H1 (cell line): ENCODE results near the gene HPGDS. TPM values are rescaled to one million over a fixed set of nuclear protein-coding genes. Genes with fewer than 3 reads are reported as not detected.
A peak's percentile ranks its signal among the peaks of the same experiment; 100 is the strongest.

Experiments
- CTCF ChIA-PET: fragments of 300-600 bp; sonication (Branson Sonifier 250); formaldehyde crosslinking; loops from one replicate; lab custom pipeline; 2021; ENCODE audit not compliant: partially characterized antibody; lab: Charles Lee
- POLR2A ChIA-PET: fragments of 300-600 bp; sonication (Branson Sonifier 250); formaldehyde crosslinking; loops from one replicate; lab custom pipeline; 2021; ENCODE audit warnings: inconsistent platforms; ENCODE audit not compliant: partially characterized antibody; lab: Charles Lee
- DNase-seq, 2 experiments: peaks; one replicate each; pipeline versions ENCODE4 v3.0.0 to v3.0.0-alpha.2; 2010 to 2022; ENCODE audit warnings: low spot score in 2 of 2, low read depth in 1 of 2, mixed read lengths in 1 of 2
- FAIRE-seq: peaks from 2 replicates; lab custom pipeline; 2011; peaks lifted over from hg19 to GRCh38; lab: Jason Lieb, UNC
- H2AFZ ChIP-seq: 2 replicates; pipeline ENCODE4 v1.8.1; 2012; ENCODE audit warnings: low read length, inconsistent platforms
- H2AK5ac ChIP-seq: 2 replicates; pipeline ENCODE4 v1.6.1; 2013; ENCODE audit warnings: low read depth, low read length
- H2BK120ac ChIP-seq: replicated peaks from 2 replicates; pipeline ENCODE3; 2013; ENCODE audit warnings: low read depth, low read length, inconsistent platforms
- H2BK12ac ChIP-seq: 2 replicates; pipeline ENCODE4 v1.6.1; 2013; ENCODE audit warnings: low read depth, low read length
- H2BK15ac ChIP-seq: 2 replicates; pipeline ENCODE4 v1.6.1; 2013; ENCODE audit warnings: low read length
- H2BK20ac ChIP-seq: 2 replicates; pipeline ENCODE4 v1.6.1; 2013; ENCODE audit warnings: low read length
- H2BK5ac ChIP-seq: 2 replicates; pipeline ENCODE4 v1.6.1; 2013; ENCODE audit warnings: low read depth, low read length
- H3K14ac ChIP-seq: 2 replicates; pipeline ENCODE4 v1.6.1; 2013; ENCODE audit warnings: inconsistent platforms; ENCODE audit not compliant: insufficient read length
- H3K18ac ChIP-seq: 2 replicates; pipeline ENCODE4 v1.6.1; 2013; ENCODE audit warnings: low read length; ENCODE audit errors: extremely low read depth
- H3K23ac ChIP-seq: 2 replicates; pipeline ENCODE4 v1.6.1; 2013; ENCODE audit warnings: inconsistent platforms; ENCODE audit not compliant: insufficient read length
- H3K23me2 ChIP-seq: 2 replicates; pipeline ENCODE4 v1.6.1; 2013; ENCODE audit warnings: low read depth, low read length
- H3K27ac ChIP-seq: 2 replicates; pipeline ENCODE4 v1.6.1; 2011; ENCODE audit warnings: low read depth, low read length, inconsistent platforms
- H3K27me3 ChIP-seq, 4 experiments: replicated peaks in 1 of 4; 1 replicate in 1 of 4; 2 replicates in 3 of 4; pipeline versions ENCODE4 v1.6.1 to v1.8.1; 2011 to 2013; ENCODE audit warnings: low read length in 3 of 4, mild to moderate bottlenecking in 3 of 4, inconsistent platforms in 2 of 4, mixed read lengths in 2 of 4, moderate library complexity in 1 of 4; ENCODE audit not compliant: control insufficient read depth in 3 of 4, insufficient read depth in 3 of 4; ENCODE audit errors: extremely low read depth in 1 of 4
- H3K36me3 ChIP-seq, 4 experiments: 2 replicates each; pipeline versions ENCODE4 v1.6.1 to v1.8.1; 2011 to 2013; ENCODE audit warnings: mild to moderate bottlenecking in 4 of 4, low read length in 3 of 4, moderate library complexity in 2 of 4, control low read depth in 1 of 4, inconsistent platforms in 1 of 4; ENCODE audit not compliant: insufficient read depth in 4 of 4, control insufficient read depth in 2 of 4
- H3K4ac ChIP-seq: replicated peaks from 2 replicates; pipeline ENCODE3; 2013; ENCODE audit warnings: low read length, low read depth, mixed read lengths, inconsistent platforms; ENCODE audit not compliant: insufficient read length
- H3K4me1 ChIP-seq, 4 experiments: replicated peaks in 1 of 4; 1 replicate in 1 of 4; 2 replicates in 3 of 4; pipeline versions ENCODE4 v1.6.1 to v1.8.1; 2011 to 2013; ENCODE audit warnings: low read length in 3 of 4, inconsistent platforms in 2 of 4, mixed read lengths in 1 of 4; ENCODE audit not compliant: insufficient read depth in 4 of 4, control insufficient read depth in 3 of 4
- H3K4me2 ChIP-seq, 2 experiments: 2 replicates each; pipeline versions ENCODE4 v1.6.1 to v1.8.1; 2011 to 2013; ENCODE audit warnings: low read depth in 2 of 2, low read length in 2 of 2, control low read depth in 1 of 2, inconsistent platforms in 1 of 2, mild to moderate bottlenecking in 1 of 2; ENCODE audit not compliant: insufficient read depth in 1 of 2
- H3K4me3 ChIP-seq, 4 experiments: fragments of 200-600, 300-600 bp in 1 of 4; sonication (generic), shearing (Covaris generic), sonication (Bioruptor Twin) in 1 of 4; 2 replicates each; pipeline versions ENCODE4 v1.5.1 to v1.8.1; 2011 to 2016; ENCODE audit warnings: low read length in 4 of 4, low read depth in 3 of 4, control low read depth in 2 of 4, inconsistent platforms in 2 of 4, mild to moderate bottlenecking in 2 of 4, mixed read lengths in 1 of 4, moderate library complexity in 1 of 4; ENCODE audit not compliant: insufficient read depth in 2 of 4; ENCODE audit errors: extremely low read depth in 1 of 4
- H3K56ac ChIP-seq: replicated peaks from 2 replicates; pipeline ENCODE3; 2013; ENCODE audit warnings: low read depth, mild to moderate bottlenecking, mixed read lengths, low read length, inconsistent platforms; ENCODE audit not compliant: insufficient read length
- H3K79me1 ChIP-seq: 2 replicates; pipeline ENCODE4 v1.6.1; 2013; ENCODE audit warnings: low read depth, low read length, control low read depth
- H3K79me2 ChIP-seq, 2 experiments: 2 replicates each; pipeline versions ENCODE4 v1.6.1 to v1.8.1; 2012 to 2013; ENCODE audit warnings: low read length in 2 of 2, mild to moderate bottlenecking in 2 of 2, inconsistent platforms in 1 of 2; ENCODE audit not compliant: insufficient read depth in 2 of 2, control insufficient read depth in 1 of 2
- H3K9ac ChIP-seq, 4 experiments: replicated peaks in 1 of 4; 1 replicate in 1 of 4; 2 replicates in 3 of 4; pipeline versions ENCODE4 v1.6.1 to v1.8.1; 2011 to 2013; ENCODE audit warnings: low read depth in 3 of 4, low read length in 3 of 4, control low read depth in 2 of 4, mild to moderate bottlenecking in 2 of 4, moderate library complexity in 2 of 4, inconsistent platforms in 1 of 4; ENCODE audit errors: extremely low read depth in 1 of 4
- H3K9me3 ChIP-seq, 2 experiments: 2 replicates each; pipeline versions ENCODE4 v1.6.1 to v1.8.1; 2012 to 2013; ENCODE audit warnings: mild to moderate bottlenecking in 2 of 2, moderate library complexity in 2 of 2, control low read depth in 1 of 2, inconsistent platforms in 1 of 2, low read depth in 1 of 2, low read length in 1 of 2, mixed read lengths in 1 of 2; ENCODE audit not compliant: insufficient read depth in 2 of 2
- H4K20me1 ChIP-seq, 2 experiments: replicated peaks in 1 of 2; 2 replicates each; pipeline versions ENCODE3 to v1.8.1; 2011 to 2013; ENCODE audit warnings: inconsistent platforms in 2 of 2, low read length in 2 of 2, mild to moderate bottlenecking in 1 of 2; ENCODE audit not compliant: insufficient read depth in 2 of 2, control insufficient read depth in 1 of 2
- H4K5ac ChIP-seq: 2 replicates; pipeline ENCODE4 v1.6.1; 2013; ENCODE audit warnings: low read length, low read depth, mixed read lengths, inconsistent platforms; ENCODE audit not compliant: insufficient read length
- H4K8ac ChIP-seq: 2 replicates; pipeline ENCODE4 v1.8.0; 2013; ENCODE audit warnings: mild to moderate bottlenecking, moderate library complexity, low read length, inconsistent platforms; ENCODE audit not compliant: insufficient read depth; ENCODE audit errors: extremely low read depth
- H4K91ac ChIP-seq: replicated peaks from 2 replicates; pipeline ENCODE3; 2013; ENCODE audit warnings: low read length, mixed read lengths, inconsistent platforms; ENCODE audit not compliant: insufficient read length
- BCL11A ChIP-seq, 2 experiments: IDR thresholded peaks; one replicate each; pipeline ENCODE4 v1.6.1; 2011; ENCODE audit warnings: low read depth in 2 of 2, low read length in 2 of 2, mild to moderate bottlenecking in 2 of 2
- CEBPB ChIP-seq: IDR thresholded peaks from 2 replicates; pipeline ENCODE4 v1.6.1; 2012; ENCODE audit warnings: low read depth, low read length
- WGBS, 2 experiments: shearing (Covaris generic) in 1 of 2; methylation state at CpG; one replicate each; pipeline versions ENCODE4 v1.1.6 to v1.1.7; 2013 to 2015; ENCODE audit warnings: low lambda C conversion rate in 2 of 2, mixed read lengths in 2 of 2, inconsistent platforms in 1 of 2, low coverage in 1 of 2, missing lambda C conversion rate in 1 of 2; ENCODE audit not compliant: insufficient replicate concordance in 2 of 2, insufficient coverage in 1 of 2, insufficient read length in 1 of 2; ENCODE audit errors: extremely low coverage in 1 of 2, missing lambda C conversion rate in 1 of 2; 5-methylcytosine and 5-hydroxymethylcytosine counted together
- polyA plus RNA-seq, 7 experiments: library from polyadenylated mRNA; depleted of rRNA in 3 of 7; stranded (reverse) in 5 of 7; unstranded in 2 of 7; fragments of >200 nt in 5 of 7; fragments of 200-250 nt in 2 of 7; gene quantifications; 1 replicate in 5 of 7; 2 replicates in 1 of 7; 4 replicates in 1 of 7; pipeline versions ENCODE4 v1.2.1 to v1.2.3, GENCODE V29; 2011 to 2013; ENCODE audit warnings: missing spikeins in 2 of 7, mixed read lengths in 2 of 7
- total RNA-seq: library from RNA; stranded (reverse); fragmentation: NEBNext Ultra II Directional; extraction: Animal tissue kit (Norgen Biotek cat#: 25700); gene quantifications from 2 replicates; pipeline ENCODE4 v1.2.1, GENCODE V29; 2021
- TF ChIP-seq, protein P1 (sequence below): IDR thresholded peaks from 2 replicates; pipeline ENCODE4 v1.6.1; 2011; ENCODE audit warnings: low read depth, mild to moderate bottlenecking, low read length; ENCODE audit not compliant: insufficient read depth

Gene HPGDS
- total and polyA plus RNA-seq, 2 of the 8 experiments (the other 6 are each of a cell fraction or from before 2014, with no cell fraction given) = not detected

DNA sequence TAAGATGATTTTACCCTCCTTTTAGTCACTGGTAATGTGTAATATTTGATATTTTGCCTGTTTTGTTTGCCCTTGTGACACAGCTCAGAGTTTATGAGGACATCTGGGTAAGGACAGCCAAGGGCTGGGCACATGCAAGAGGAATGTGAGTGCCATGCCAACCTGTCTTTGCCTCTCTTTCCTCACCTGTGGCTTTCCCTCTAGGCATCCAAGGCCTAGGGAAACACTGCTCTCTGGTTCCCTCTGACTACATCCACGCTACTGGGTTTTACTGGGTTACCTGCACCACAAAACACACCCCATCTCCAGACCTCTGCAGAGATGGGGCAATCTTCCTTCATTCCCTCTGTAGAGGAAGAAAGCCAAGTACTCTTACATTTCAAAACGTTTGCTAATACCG, 7.7 kb downstream of the HPGDS start:
- Histone ChIP-seq H4K20me1 (no peaks in the 10 kb centered on the region), H3K79me1 (no peaks in the 10 kb centered on the region), H3K4me2 (no peak overlapping the region), H3K36me3 (no peaks in the 10 kb centered on the region), H2AFZ (peak overlapping the region; percentile 82; the same call in 1 of the 2 replicates), H3K56ac (no peak overlapping the region), H2BK15ac (no peak overlapping the region), H3K14ac (no peak overlapping the region), H3K27me3 (no peaks in the 10 kb centered on the region), H2BK120ac (no peak overlapping the region), H4K91ac (no peak overlapping the region), H3K4ac (no peak overlapping the region), H3K18ac (no peak overlapping the region), H3K23ac (no peak overlapping the region), H3K27ac (0 out of 2 replicates have a peak overlapping the region, but pooled peaks have one; percentile 20), H2AK5ac (no peak overlapping the region), H2BK12ac (no peak overlapping the region; the same call in 1 of the 2 replicates), H4K5ac (no peak overlapping the region), H2BK20ac (no peak overlapping the region), H3K4me3 (no peak overlapping the region), H3K4me1 (peaks cover 0 to 3% (median under 1%) of the 10 kb centered on the region in 4 experiments; a peak in 2 of 7 replicates), H4K8ac (no peak overlapping the region), H3K9me3 (no peaks in the 10 kb centered on the region), H3K79me2 (no peaks in the 10 kb centered on the region), H3K23me2 (no peaks in the 10 kb centered on the region), H2BK5ac (no peak overlapping the region), H3K9ac (no peak overlapping the region)
- no peak for DNase-seq
- ChIA-PET POLR2A (no interaction called here), CTCF (no interaction called here)
- TF ChIP-seq, protein P1, sequence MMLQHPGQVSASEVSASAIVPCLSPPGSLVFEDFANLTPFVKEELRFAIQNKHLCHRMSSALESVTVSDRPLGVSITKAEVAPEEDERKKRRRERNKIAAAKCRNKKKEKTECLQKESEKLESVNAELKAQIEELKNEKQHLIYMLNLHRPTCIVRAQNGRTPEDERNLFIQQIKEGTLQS = no peak
- 0 out of 2 replicates have a peak, but pooled peaks have one; percentile 27 for TF ChIP-seq CEBPB
- no peak for TF ChIP-seq BCL11A (IDR thresholded peaks at IDR 0.05; ENCODE audit: low read depth in 2 of 2, low read length in 2 of 2)
- 84% methylated on average over 3 of the region's 3 CpGs; no CpG with 5 or more reads in 1 of the 2 experiments for WGBS, 2 experiments
- FAIRE-seq = no peak
